ENCODE data around the gene PLEKHM2.

The PLEKHM2 gene

GRCh38 chr1:15765495-15766194 is 81.5 kb downstream of the PLEKHM2 start:
- Histone ChIP-seq H3K9me3 (ENCODE audit: control insufficient read depth, low read length) (no peaks in the 10 kb centered on the region), H3K27ac (ENCODE audit: insufficient read depth, low read length, poor library complexity, severe bottlenecking) (no peak overlapping the region), H3K4me3 (ENCODE audit: insufficient read depth, low read depth, low read length, poor library complexity, severe bottlenecking) (no peak overlapping the region), H3K27me3 (replicated peaks; ENCODE audit: control insufficient read depth, insufficient read depth, low read length, poor library complexity, severe bottlenecking) (peaks cover 4% of the 10 kb centered on the region), H3K36me3 (ENCODE audit: control insufficient read depth, insufficient read depth, low read length) (no peaks in the 10 kb centered on the region), H3K4me1 (ENCODE audit: control insufficient read depth, insufficient read depth, low read length, poor library complexity, severe bottlenecking) (no peaks in the 10 kb centered on the region)
- no peak for DNase-seq

GRCh38 chr1:15767941-15768340 is 83.8 kb downstream of the PLEKHM2 start:
- no peaks in the 10 kb centered on the region for H3K9me3 ChIP-seq (ENCODE audit: control insufficient read depth, low read length)
- H3K4me3 ChIP-seq (ENCODE audit: insufficient read depth, low read depth, low read length, poor library complexity, severe bottlenecking), result no peak overlapping the region
- DNase-seq, result no peak
- no peak overlapping the region for H3K27ac ChIP-seq (ENCODE audit: insufficient read depth, low read length, poor library complexity, severe bottlenecking)
- H3K27me3 ChIP-seq (replicated peaks; ENCODE audit: control insufficient read depth, insufficient read depth, low read length, poor library complexity, severe bottlenecking), result peaks cover 6% of the 10 kb centered on the region
- no peaks in the 10 kb centered on the region for H3K36me3 ChIP-seq (ENCODE audit: control insufficient read depth, insufficient read depth, low read length)
- no peaks in the 10 kb centered on the region for H3K4me1 ChIP-seq (ENCODE audit: control insufficient read depth, insufficient read depth, low read length, poor library complexity, severe bottlenecking)

- H3K4me1 ChIP-seq (ENCODE audit: control insufficient read depth, insufficient read depth, low read length, poor library complexity, severe bottlenecking), result no peaks in the 10 kb centered on the region
- H3K36me3 ChIP-seq (ENCODE audit: control insufficient read depth, insufficient read depth, low read length), result no peaks in the 10 kb centered on the region
- H3K27ac ChIP-seq (ENCODE audit: insufficient read depth, low read length, poor library complexity, severe bottlenecking), result no peak overlapping the region
- no peak overlapping the region for H3K4me3 ChIP-seq (ENCODE audit: insufficient read depth, low read depth, low read length, poor library complexity, severe bottlenecking)
- H3K9me3 ChIP-seq (ENCODE audit: control insufficient read depth, low read length), result no peaks in the 10 kb centered on the region
- DNase-seq, result no peak
- peaks cover 6% of the 10 kb centered on the region for H3K27me3 ChIP-seq (replicated peaks; ENCODE audit: control insufficient read depth, insufficient read depth, low read length, poor library complexity, severe bottlenecking)
Observed at GRCh38 chr1:15768388-15768787, 84.3 kb downstream of the PLEKHM2 start.

- Histone ChIP-seq H3K27ac (ENCODE audit: insufficient read depth, low read length, poor library complexity, severe bottlenecking) (no peak overlapping the region), H3K27me3 (replicated peaks; ENCODE audit: control insufficient read depth, insufficient read depth, low read length, poor library complexity, severe bottlenecking) (peaks cover 6% of the 10 kb centered on the region), H3K36me3 (ENCODE audit: control insufficient read depth, insufficient read depth, low read length) (no peaks in the 10 kb centered on the region), H3K4me1 (ENCODE audit: control insufficient read depth, insufficient read depth, low read length, poor library complexity, severe bottlenecking) (no peaks in the 10 kb centered on the region), H3K9me3 (ENCODE audit: control insufficient read depth, low read length) (no peaks in the 10 kb centered on the region), H3K4me3 (ENCODE audit: insufficient read depth, low read depth, low read length, poor library complexity, severe bottlenecking) (no peak overlapping the region)
- no peak for DNase-seq
Observed at GRCh38 chr1:15770313-15770962, 86.3 kb downstream of the PLEKHM2 start.

DNA sequence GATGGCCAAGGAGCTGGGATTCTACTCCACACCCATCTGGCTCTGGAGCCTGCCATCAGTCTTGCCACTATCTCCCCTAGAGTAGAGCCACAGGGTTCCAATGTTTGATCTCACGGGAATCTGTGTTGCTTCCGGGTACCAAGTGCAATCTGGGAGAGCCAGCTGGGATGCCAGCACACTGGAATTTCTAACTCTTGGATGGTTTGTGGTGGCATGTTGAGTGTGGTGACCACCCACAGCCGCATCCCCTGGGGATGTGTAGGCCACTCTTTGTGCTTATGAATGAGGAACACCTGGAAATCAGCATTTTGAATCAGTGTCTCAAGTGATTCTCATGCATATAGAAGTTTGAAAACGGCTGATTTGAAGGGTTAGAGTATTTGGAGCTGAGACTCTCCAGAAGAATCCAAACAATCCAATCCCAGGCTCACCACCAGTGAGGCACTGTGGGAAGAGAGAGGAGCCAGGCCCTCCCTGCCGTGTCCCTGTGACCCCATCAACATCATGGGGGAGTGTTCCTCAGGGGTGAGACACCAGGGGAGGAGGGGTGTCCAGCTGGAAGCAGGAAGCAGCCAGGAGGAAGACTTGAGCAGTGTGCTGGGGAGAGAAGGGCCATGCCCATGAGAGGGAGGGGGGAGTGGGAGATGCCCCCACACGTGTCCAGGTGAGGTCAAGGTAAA is 87.9 kb downstream of the PLEKHM2 start:
- Histone ChIP-seq H3K36me3 (ENCODE audit: control insufficient read depth, insufficient read depth, low read length) (no peaks in the 10 kb centered on the region), H3K9me3 (ENCODE audit: control insufficient read depth, low read length) (no peaks in the 10 kb centered on the region)

GRCh38 chr1:15775706-15776105 is 91.6 kb downstream of the PLEKHM2 start:
- peaks cover 6% of the 10 kb centered on the region for H3K27me3 ChIP-seq (replicated peaks; ENCODE audit: control insufficient read depth, insufficient read depth, low read length, poor library complexity, severe bottlenecking)
- H3K27ac ChIP-seq (ENCODE audit: insufficient read depth, low read length, poor library complexity, severe bottlenecking), result no peak overlapping the region
- no peak for DNase-seq
- no peaks in the 10 kb centered on the region for H3K9me3 ChIP-seq (ENCODE audit: control insufficient read depth, low read length)
- H3K4me3 ChIP-seq (ENCODE audit: insufficient read depth, low read depth, low read length, poor library complexity, severe bottlenecking), result no peak overlapping the region
- H3K4me1 ChIP-seq (ENCODE audit: control insufficient read depth, insufficient read depth, low read length, poor library complexity, severe bottlenecking), result no peaks in the 10 kb centered on the region
- no peaks in the 10 kb centered on the region for H3K36me3 ChIP-seq (ENCODE audit: control insufficient read depth, insufficient read depth, low read length)

More for the DNA sequence above, 87.9 kb downstream of the PLEKHM2 start:
- Histone ChIP-seq H3K4me1 (ENCODE audit: control insufficient read depth, insufficient read depth, low read length, poor library complexity, severe bottlenecking) (no peaks in the 10 kb centered on the region), H3K4me3 (ENCODE audit: insufficient read depth, low read depth, low read length, poor library complexity, severe bottlenecking) (no peak overlapping the region), H3K27me3 (replicated peaks; ENCODE audit: control insufficient read depth, insufficient read depth, low read length, poor library complexity, severe bottlenecking) (peaks cover 6% of the 10 kb centered on the region), H3K27ac (ENCODE audit: insufficient read depth, low read length, poor library complexity, severe bottlenecking) (no peak overlapping the region)
- no peak for DNase-seq

- Histone ChIP-seq H3K27ac (ENCODE audit: insufficient read depth, low read length, poor library complexity, severe bottlenecking) (no peak overlapping the region), H3K9me3 (ENCODE audit: control insufficient read depth, low read length) (no peaks in the 10 kb centered on the region), H3K27me3 (replicated peaks; ENCODE audit: control insufficient read depth, insufficient read depth, low read length, poor library complexity, severe bottlenecking) (no peaks in the 10 kb centered on the region), H3K4me1 (ENCODE audit: control insufficient read depth, insufficient read depth, low read length, poor library complexity, severe bottlenecking) (no peaks in the 10 kb centered on the region), H3K36me3 (ENCODE audit: control insufficient read depth, insufficient read depth, low read length) (no peaks in the 10 kb centered on the region), H3K4me3 (ENCODE audit: insufficient read depth, low read depth, low read length, poor library complexity, severe bottlenecking) (no peak overlapping the region)
- no peak for DNase-seq
Observed at GRCh38 chr1:15777909-15778707, 94.0 kb downstream of the PLEKHM2 start.

All from effector memory CD4-positive, alpha-beta T cell (primary cell).